H1 (cell line): ENCODE data around the gene TDRKH. TPM values are rescaled to one million over a fixed set of nuclear protein-coding genes. Genes with fewer than 3 reads are reported as not detected.
"Not testable (repeated sequence)": the region's sequence is repeated elsewhere in the genome, so short reads cannot be mapped to it uniquely, and the experiment has no call there.

Experiments used
- CTCF ChIA-PET: fragments of 300-600 bp; sonication (Branson Sonifier 250); formaldehyde crosslinking; loops from one replicate; lab custom pipeline; 2021; ENCODE audit not compliant: partially characterized antibody; lab: Charles Lee
- POLR2A ChIA-PET: fragments of 300-600 bp; sonication (Branson Sonifier 250); formaldehyde crosslinking; loops from one replicate; lab custom pipeline; 2021; ENCODE audit warnings: inconsistent platforms; ENCODE audit not compliant: partially characterized antibody; lab: Charles Lee
- DNase-seq, 2 experiments: peaks; one replicate each; pipeline versions ENCODE4 v3.0.0 to v3.0.0-alpha.2; 2010 to 2022; ENCODE audit warnings: low spot score in 2 of 2, low read depth in 1 of 2, mixed read lengths in 1 of 2
- FAIRE-seq: peaks from 2 replicates; lab custom pipeline; 2011; peaks lifted over from hg19 to GRCh38; lab: Jason Lieb, UNC
- H2AFZ ChIP-seq: 2 replicates; pipeline ENCODE4 v1.8.1; 2012; ENCODE audit warnings: low read length, inconsistent platforms
- H2AK5ac ChIP-seq: 2 replicates; pipeline ENCODE4 v1.6.1; 2013; ENCODE audit warnings: low read depth, low read length
- H2BK120ac ChIP-seq: replicated peaks from 2 replicates; pipeline ENCODE3; 2013; ENCODE audit warnings: low read depth, low read length, inconsistent platforms
- H2BK12ac ChIP-seq: 2 replicates; pipeline ENCODE4 v1.6.1; 2013; ENCODE audit warnings: low read depth, low read length
- H2BK15ac ChIP-seq: 2 replicates; pipeline ENCODE4 v1.6.1; 2013; ENCODE audit warnings: low read length
- H2BK20ac ChIP-seq: 2 replicates; pipeline ENCODE4 v1.6.1; 2013; ENCODE audit warnings: low read length
- H2BK5ac ChIP-seq: 2 replicates; pipeline ENCODE4 v1.6.1; 2013; ENCODE audit warnings: low read depth, low read length
- H3K14ac ChIP-seq: 2 replicates; pipeline ENCODE4 v1.6.1; 2013; ENCODE audit warnings: inconsistent platforms; ENCODE audit not compliant: insufficient read length
- H3K18ac ChIP-seq: 2 replicates; pipeline ENCODE4 v1.6.1; 2013; ENCODE audit warnings: low read length; ENCODE audit errors: extremely low read depth
- H3K23ac ChIP-seq: 2 replicates; pipeline ENCODE4 v1.6.1; 2013; ENCODE audit warnings: inconsistent platforms; ENCODE audit not compliant: insufficient read length
- H3K23me2 ChIP-seq: 2 replicates; pipeline ENCODE4 v1.6.1; 2013; ENCODE audit warnings: low read depth, low read length
- H3K27ac ChIP-seq: 2 replicates; pipeline ENCODE4 v1.6.1; 2011; ENCODE audit warnings: low read depth, low read length, inconsistent platforms
- H3K27me3 ChIP-seq, 4 experiments: replicated peaks in 1 of 4; 1 replicate in 1 of 4; 2 replicates in 3 of 4; pipeline versions ENCODE4 v1.6.1 to v1.8.1; 2011 to 2013; ENCODE audit warnings: low read length in 3 of 4, mild to moderate bottlenecking in 3 of 4, inconsistent platforms in 2 of 4, mixed read lengths in 2 of 4, moderate library complexity in 1 of 4; ENCODE audit not compliant: control insufficient read depth in 3 of 4, insufficient read depth in 3 of 4; ENCODE audit errors: extremely low read depth in 1 of 4
- H3K36me3 ChIP-seq, 4 experiments: 2 replicates each; pipeline versions ENCODE4 v1.6.1 to v1.8.1; 2011 to 2013; ENCODE audit warnings: mild to moderate bottlenecking in 4 of 4, low read length in 3 of 4, moderate library complexity in 2 of 4, control low read depth in 1 of 4, inconsistent platforms in 1 of 4; ENCODE audit not compliant: insufficient read depth in 4 of 4, control insufficient read depth in 2 of 4
- H3K4ac ChIP-seq: replicated peaks from 2 replicates; pipeline ENCODE3; 2013; ENCODE audit warnings: low read length, low read depth, mixed read lengths, inconsistent platforms; ENCODE audit not compliant: insufficient read length
- H3K4me1 ChIP-seq, 4 experiments: replicated peaks in 1 of 4; 1 replicate in 1 of 4; 2 replicates in 3 of 4; pipeline versions ENCODE4 v1.6.1 to v1.8.1; 2011 to 2013; ENCODE audit warnings: low read length in 3 of 4, inconsistent platforms in 2 of 4, mixed read lengths in 1 of 4; ENCODE audit not compliant: insufficient read depth in 4 of 4, control insufficient read depth in 3 of 4
- H3K4me2 ChIP-seq, 2 experiments: 2 replicates each; pipeline versions ENCODE4 v1.6.1 to v1.8.1; 2011 to 2013; ENCODE audit warnings: low read depth in 2 of 2, low read length in 2 of 2, control low read depth in 1 of 2, inconsistent platforms in 1 of 2, mild to moderate bottlenecking in 1 of 2; ENCODE audit not compliant: insufficient read depth in 1 of 2
- H3K4me3 ChIP-seq, 4 experiments: fragments of 200-600, 300-600 bp in 1 of 4; sonication (generic), shearing (Covaris generic), sonication (Bioruptor Twin) in 1 of 4; 2 replicates each; pipeline versions ENCODE4 v1.5.1 to v1.8.1; 2011 to 2016; ENCODE audit warnings: low read length in 4 of 4, low read depth in 3 of 4, control low read depth in 2 of 4, inconsistent platforms in 2 of 4, mild to moderate bottlenecking in 2 of 4, mixed read lengths in 1 of 4, moderate library complexity in 1 of 4; ENCODE audit not compliant: insufficient read depth in 2 of 4; ENCODE audit errors: extremely low read depth in 1 of 4
- H3K56ac ChIP-seq: replicated peaks from 2 replicates; pipeline ENCODE3; 2013; ENCODE audit warnings: low read depth, mild to moderate bottlenecking, mixed read lengths, low read length, inconsistent platforms; ENCODE audit not compliant: insufficient read length
- H3K79me1 ChIP-seq: 2 replicates; pipeline ENCODE4 v1.6.1; 2013; ENCODE audit warnings: low read depth, low read length, control low read depth
- H3K79me2 ChIP-seq, 2 experiments: 2 replicates each; pipeline versions ENCODE4 v1.6.1 to v1.8.1; 2012 to 2013; ENCODE audit warnings: low read length in 2 of 2, mild to moderate bottlenecking in 2 of 2, inconsistent platforms in 1 of 2; ENCODE audit not compliant: insufficient read depth in 2 of 2, control insufficient read depth in 1 of 2
- H3K9ac ChIP-seq, 4 experiments: replicated peaks in 1 of 4; 1 replicate in 1 of 4; 2 replicates in 3 of 4; pipeline versions ENCODE4 v1.6.1 to v1.8.1; 2011 to 2013; ENCODE audit warnings: low read depth in 3 of 4, low read length in 3 of 4, control low read depth in 2 of 4, mild to moderate bottlenecking in 2 of 4, moderate library complexity in 2 of 4, inconsistent platforms in 1 of 4; ENCODE audit errors: extremely low read depth in 1 of 4
- H3K9me3 ChIP-seq, 2 experiments: 2 replicates each; pipeline versions ENCODE4 v1.6.1 to v1.8.1; 2012 to 2013; ENCODE audit warnings: mild to moderate bottlenecking in 2 of 2, moderate library complexity in 2 of 2, control low read depth in 1 of 2, inconsistent platforms in 1 of 2, low read depth in 1 of 2, low read length in 1 of 2, mixed read lengths in 1 of 2; ENCODE audit not compliant: insufficient read depth in 2 of 2
- H4K20me1 ChIP-seq, 2 experiments: replicated peaks in 1 of 2; 2 replicates each; pipeline versions ENCODE3 to v1.8.1; 2011 to 2013; ENCODE audit warnings: inconsistent platforms in 2 of 2, low read length in 2 of 2, mild to moderate bottlenecking in 1 of 2; ENCODE audit not compliant: insufficient read depth in 2 of 2, control insufficient read depth in 1 of 2
- H4K5ac ChIP-seq: 2 replicates; pipeline ENCODE4 v1.6.1; 2013; ENCODE audit warnings: low read length, low read depth, mixed read lengths, inconsistent platforms; ENCODE audit not compliant: insufficient read length
- H4K8ac ChIP-seq: 2 replicates; pipeline ENCODE4 v1.8.0; 2013; ENCODE audit warnings: mild to moderate bottlenecking, moderate library complexity, low read length, inconsistent platforms; ENCODE audit not compliant: insufficient read depth; ENCODE audit errors: extremely low read depth
- H4K91ac ChIP-seq: replicated peaks from 2 replicates; pipeline ENCODE3; 2013; ENCODE audit warnings: low read length, mixed read lengths, inconsistent platforms; ENCODE audit not compliant: insufficient read length
- CBX8 ChIP-seq: fragments of 300-800, 300-1000 bp; sonication (generic); IDR thresholded peaks from 2 replicates; pipeline ENCODE4 v1.7.1; 2016; ENCODE audit warnings: low read depth, low read length, borderline replicate concordance
- KDM5A ChIP-seq: fragments of 200-600 bp; IDR thresholded peaks from 2 replicates; pipeline ENCODE4 v1.7.1; 2012; ENCODE audit warnings: mild to moderate bottlenecking, low read length, inconsistent platforms, mixed read lengths
- SP2 ChIP-seq: IDR thresholded peaks from 2 replicates; pipeline ENCODE4 v1.6.1; 2012; ENCODE audit warnings: mild to moderate bottlenecking, low read length, inconsistent platforms
- WGBS, 2 experiments: shearing (Covaris generic) in 1 of 2; methylation state at CpG; one replicate each; pipeline versions ENCODE4 v1.1.6 to v1.1.7; 2013 to 2015; ENCODE audit warnings: low lambda C conversion rate in 2 of 2, mixed read lengths in 2 of 2, inconsistent platforms in 1 of 2, low coverage in 1 of 2, missing lambda C conversion rate in 1 of 2; ENCODE audit not compliant: insufficient replicate concordance in 2 of 2, insufficient coverage in 1 of 2, insufficient read length in 1 of 2; ENCODE audit errors: extremely low coverage in 1 of 2, missing lambda C conversion rate in 1 of 2; 5-methylcytosine and 5-hydroxymethylcytosine counted together
- polyA plus RNA-seq, 7 experiments: library from polyadenylated mRNA; depleted of rRNA in 3 of 7; stranded (reverse) in 5 of 7; unstranded in 2 of 7; fragments of >200 nt in 5 of 7; fragments of 200-250 nt in 2 of 7; gene quantifications; 1 replicate in 5 of 7; 2 replicates in 1 of 7; 4 replicates in 1 of 7; pipeline versions ENCODE4 v1.2.1 to v1.2.3, GENCODE V29; 2011 to 2013; ENCODE audit warnings: missing spikeins in 2 of 7, mixed read lengths in 2 of 7
- total RNA-seq: library from RNA; stranded (reverse); fragmentation: NEBNext Ultra II Directional; extraction: Animal tissue kit (Norgen Biotek cat#: 25700); gene quantifications from 2 replicates; pipeline ENCODE4 v1.2.1, GENCODE V29; 2021
- TF ChIP-seq, protein P1 (sequence below): IDR thresholded peaks from 2 replicates; pipeline ENCODE4 v1.6.1; 2012; ENCODE audit warnings: inconsistent platforms

The TDRKH gene
- total and polyA plus RNA-seq, 2 of the 8 experiments (the other 6 are each of a cell fraction or from before 2014, with no cell fraction given), result 9.9 to 26.1 TPM

DNA sequence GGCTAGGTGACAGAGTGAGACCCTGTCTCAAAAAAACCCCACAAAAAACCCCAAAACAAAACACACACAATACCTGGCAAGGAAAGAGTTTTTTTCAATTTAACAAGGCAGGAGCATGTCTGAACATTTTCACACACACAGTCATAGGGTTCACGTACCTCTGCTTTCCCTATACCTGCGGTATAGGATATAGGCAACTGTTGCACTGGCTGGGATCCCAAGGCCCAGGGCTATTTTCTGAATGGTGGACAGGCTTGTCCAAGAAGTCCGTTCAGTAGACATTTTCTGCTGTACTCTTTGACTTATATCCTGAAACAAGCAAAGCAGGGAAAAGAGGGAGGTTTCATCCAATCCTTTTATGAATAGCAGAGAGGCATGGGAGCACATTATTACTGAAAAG, 7.6 kb downstream of the TDRKH start (continued):
- TF ChIP-seq, protein P1, sequence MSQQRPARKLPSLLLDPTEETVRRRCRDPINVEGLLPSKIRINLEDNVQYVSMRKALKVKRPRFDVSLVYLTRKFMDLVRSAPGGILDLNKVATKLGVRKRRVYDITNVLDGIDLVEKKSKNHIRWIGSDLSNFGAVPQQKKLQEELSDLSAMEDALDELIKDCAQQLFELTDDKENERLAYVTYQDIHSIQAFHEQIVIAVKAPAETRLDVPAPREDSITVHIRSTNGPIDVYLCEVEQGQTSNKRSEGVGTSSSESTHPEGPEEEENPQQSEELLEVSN, result no peak
- TF ChIP-seq KDM5A (no peak), CBX8 (no peak), SP2 (no peak)
- TF ChIP-seq, all 59 proteins: peak for 0

GRCh38 chr1:151782026-151782425, 8.3 kb downstream of the TDRKH start:
- DNase-seq, H3K4me3 ChIP-seq, H4K20me1 ChIP-seq, FAIRE-seq, H4K5ac ChIP-seq, H3K27me3 ChIP-seq, H3K56ac ChIP-seq, H2AFZ ChIP-seq, H2BK5ac ChIP-seq, H3K27ac ChIP-seq, H3K4ac ChIP-seq, H3K23ac ChIP-seq, H2AK5ac ChIP-seq, H3K14ac ChIP-seq, H3K79me2 ChIP-seq, H3K23me2 ChIP-seq, H4K8ac ChIP-seq, H2BK12ac ChIP-seq, H3K18ac ChIP-seq, H3K79me1 ChIP-seq, H3K4me1 ChIP-seq, H3K9me3 ChIP-seq, H4K91ac ChIP-seq, H2BK120ac ChIP-seq, H2BK15ac ChIP-seq, H2BK20ac ChIP-seq, H3K4me2 ChIP-seq, H3K9ac ChIP-seq: not testable (repeated sequence)
- CTCF ChIA-PET, result interaction anchor here (0.9 to 1.3 kb wide), 2 partner anchors 10 to 47 kb away, joined by 3 to 5 read pairs; no protein-coding TSS in a partner anchor
- POLR2A ChIA-PET, result interaction anchor here (0.8 kb wide), 1 partner anchor 19 kb away, joined by 3 read pairs; the partner anchor contains the start of gene MRPL9
- WGBS, 2 experiments, result 89% methylated on average over 5 of the region's 5 CpGs; no CpG with 5 or more reads in 1 of the 2 experiments
- peaks cover 0 to 18% (median 3%) of the 10 kb centered on the region in 4 experiments; a peak in 5 of 8 replicates for H3K36me3 ChIP-seq
